PC-3 (cell line): Measurements from ENCODE around the gene ADARB2. TPM values are rescaled to one million over a fixed set of nuclear protein-coding genes. Genes with fewer than 3 reads are reported as not detected.

Source experiments
- ATAC-seq: fragments of 200-7000 bp; cut with Tn5 transposase; 2 replicates; pipeline ENCODE4 v1.9.1; 2020; ENCODE audit warnings: mild to moderate bottlenecking, moderate library complexity
- BruUV-seq: library from RNA; stranded (reverse); fragments of 400-500 nt; replicated peaks from 2 replicates; lab custom pipeline; 2021; lab: Mats Ljungman, UMichigan
- CTCF ChIA-PET: fragments of 300-600 bp; sonication (Branson Sonifier 250); formaldehyde crosslinking; loops from one replicate; lab custom pipeline; 2022; ENCODE audit warnings: antibody characterized with exemption; lab: Charles Lee
- POLR2A ChIA-PET: fragments of 300-600 bp; sonication (Branson Sonifier 250); formaldehyde crosslinking; loops from one replicate; lab custom pipeline; 2022; ENCODE audit warnings: antibody characterized with exemption; ENCODE audit not compliant: unreplicated experiment; lab: Charles Lee
- DNase-seq: peaks from one replicate; pipeline ENCODE4 v3.0.0-alpha.2; 2015
- H2AFZ ChIP-seq: fragments of 300-600 bp; sonication (generic); 2 replicates; pipeline ENCODE4 v1.6.0; 2016; ENCODE audit warnings: antibody characterized with exemption, low read length
- H3F3A ChIP-seq: fragments of 300-600 bp; sonication (generic); one replicate; pipeline ENCODE4 v1.6.0; 2017; ENCODE audit warnings: antibody characterized with exemption, low read length, control low read depth, mild to moderate bottlenecking; ENCODE audit not compliant: unreplicated experiment
- H3K27ac ChIP-seq: fragments of 300-600 bp; sonication (generic); 2 replicates; pipeline ENCODE4 v1.5.1; 2016; ENCODE audit warnings: mild to moderate bottlenecking, low read length
- H3K27me3 ChIP-seq: fragments of 300-600 bp; sonication (generic); 2 replicates; pipeline ENCODE4 v1.6.1; 2016; ENCODE audit warnings: low read length, mixed read lengths
- H3K36me3 ChIP-seq: fragments of 300-600 bp; sonication (generic); 2 replicates; pipeline ENCODE4 v1.6.1; 2016; ENCODE audit warnings: low read depth, mixed run types, low read length, mixed read lengths
- H3K4me1 ChIP-seq: fragments of 300-600 bp; sonication (generic); 2 replicates; pipeline ENCODE4 v1.5.1; 2016; ENCODE audit warnings: low read length; ENCODE audit not compliant: insufficient read depth
- H3K4me2 ChIP-seq: fragments of 300-600 bp; sonication (generic); 2 replicates; pipeline ENCODE4 v1.6.0; 2016; ENCODE audit warnings: low read length
- H3K4me3 ChIP-seq: fragments of 300-600 bp; sonication (generic); 2 replicates; pipeline ENCODE4 v1.5.1; 2016; ENCODE audit warnings: mild to moderate bottlenecking, low read length, mixed read lengths
- H3K79me2 ChIP-seq: fragments of 300-600 bp; sonication (generic); 2 replicates; pipeline ENCODE4 v1.6.1; 2017; ENCODE audit warnings: low read length, mixed read lengths
- H3K9ac ChIP-seq: fragments of 300-600 bp; sonication (generic); 2 replicates; pipeline ENCODE4 v1.6.0; 2016; ENCODE audit warnings: mild to moderate bottlenecking, low read length
- H3K9me2 ChIP-seq: fragments of 300-600 bp; sonication (generic); replicated peaks from 2 replicates; pipeline ENCODE4 v1.6.1; 2016; ENCODE audit warnings: mixed run types, low read length, mixed read lengths
- H3K9me3 ChIP-seq: fragments of 300-600 bp; sonication (generic); 2 replicates; pipeline ENCODE4 v1.6.1; 2016; ENCODE audit warnings: low read length, mixed read lengths
- H4K20me1 ChIP-seq: fragments of 300-600 bp; sonication (generic); 2 replicates; pipeline ENCODE4 v1.6.1; 2016; ENCODE audit warnings: low read length, mixed read lengths
- CTCF ChIP-seq: fragments of 300-600 bp; sonication (generic); conservative IDR thresholded peaks from 2 replicates; pipeline ENCODE4 v1.5.1; 2017; ENCODE audit warnings: antibody characterized with exemption, low read depth, mild to moderate bottlenecking, low read length
- EZH2 ChIP-seq: fragments of 300-600 bp; sonication (generic); IDR thresholded peaks from one replicate; pipeline ENCODE4 v1.6.1; 2017; ENCODE audit warnings: antibody characterized with exemption, mild to moderate bottlenecking, low read length; ENCODE audit not compliant: unreplicated experiment
- EZH2phosphoT487 ChIP-seq: fragments of 300-600 bp; sonication (generic); IDR thresholded peaks from 2 replicates; pipeline ENCODE4 v1.6.1; 2018; ENCODE audit warnings: mild to moderate bottlenecking, antibody characterized with exemption, low read length, borderline replicate concordance
- intact Hi-C: fragments of 100-400 bp; cut with micrococcal nuclease; formaldehyde crosslinking; loops from 2 replicates; pipeline ENCODE4 v1.9.0; 2023
- total RNA-seq: library from RNA; depleted of rRNA; stranded (reverse); fragments of >200 nt; gene quantifications from 2 replicates; pipeline ENCODE4 v1.2.3, GENCODE V29; 2014

Gene ADARB2
- total RNA-seq, 1 experiment from 2014 or later = not detected

GRCh38 chr10:1256432-1256725, 480.9 kb downstream of the ADARB2 start:
- Histone ChIP-seq H3K4me2 (no peak overlapping the region), H3K79me2 (no peaks in the 10 kb centered on the region), H3K4me1 (no peaks in the 10 kb centered on the region), H2AFZ (no peak overlapping the region), H3K4me3 (no peak overlapping the region), H3K27ac (no peak overlapping the region), H3K9ac (no peak overlapping the region), H3K36me3 (no peaks in the 10 kb centered on the region), H4K20me1 (no peaks in the 10 kb centered on the region), H3K9me3 (no peaks in the 10 kb centered on the region), H3K9me2 (no peaks in the 10 kb centered on the region), H3K27me3 (no peaks in the 10 kb centered on the region), H3F3A (no peaks in the 10 kb centered on the region)
- DNase-seq = no peak
- ChIA-PET CTCF (no interaction called here), POLR2A (no interaction called here)
- ATAC-seq = no peak
- BruUV-seq = no TSS peak
- intact Hi-C loops = no loop called here
- TF ChIP-seq EZH2 (no peak), CTCF (no peak), EZH2phosphoT487 (no peak)

- no peak for DNase-seq
- no peaks in the 10 kb centered on the region for H3F3A ChIP-seq
- no peaks in the 10 kb centered on the region for H3K79me2 ChIP-seq
- H3K27me3 ChIP-seq = no peaks in the 10 kb centered on the region
- H3K9ac ChIP-seq = no peak overlapping the region
- no peaks in the 10 kb centered on the region for H3K9me2 ChIP-seq
- no peak overlapping the region for H3K4me3 ChIP-seq
- no peaks in the 10 kb centered on the region for H4K20me1 ChIP-seq
- no peak overlapping the region for H2AFZ ChIP-seq
- no peaks in the 10 kb centered on the region for H3K9me3 ChIP-seq
- TF ChIP-seq CTCF (no peak), EZH2phosphoT487 (no peak), EZH2 (no peak)
- H3K36me3 ChIP-seq = no peaks in the 10 kb centered on the region
- ChIA-PET POLR2A (no interaction called here), CTCF (no interaction called here)
- intact Hi-C loops = no loop called here
- no peak overlapping the region for H3K4me2 ChIP-seq
- ATAC-seq = no peak
- H3K4me1 ChIP-seq = no peaks in the 10 kb centered on the region
- no TSS peak for BruUV-seq
- no peak overlapping the region for H3K27ac ChIP-seq
Observed at GRCh38 chr10:1255600-1256431, 481.5 kb downstream of the ADARB2 start.

GRCh38 chr10:1255118-1255517, 482.2 kb downstream of the ADARB2 start:
- POLR2A ChIA-PET = no interaction called here
- Histone ChIP-seq H2AFZ (no peak overlapping the region), H3K27ac (no peak overlapping the region), H4K20me1 (no peaks in the 10 kb centered on the region), H3F3A (no peaks in the 10 kb centered on the region), H3K4me3 (no peak overlapping the region), H3K79me2 (no peaks in the 10 kb centered on the region), H3K9me3 (no peaks in the 10 kb centered on the region), H3K9ac (no peak overlapping the region), H3K27me3 (no peaks in the 10 kb centered on the region), H3K4me2 (no peak overlapping the region), H3K36me3 (no peaks in the 10 kb centered on the region), H3K4me1 (no peaks in the 10 kb centered on the region), H3K9me2 (no peaks in the 10 kb centered on the region)
- intact Hi-C loops = no loop called here
- DNase-seq (no peak), ATAC-seq (no peak)
- CTCF ChIA-PET = no interaction called here
- BruUV-seq = no TSS peak
- TF ChIP-seq EZH2 (no peak), EZH2phosphoT487 (no peak), CTCF (no peak)
